IMR-90 (cell line): ENCODE data around the gene PABPN1. TPM values are rescaled to one million over a fixed set of nuclear protein-coding genes. Genes with fewer than 3 reads are reported as not detected.

Experiments
- ATAC-seq: fragments of 200-7000 bp; cut with Tn5 transposase; 2 replicates; pipeline ENCODE4 v1.9.1; 2020; ENCODE audit warnings: low read depth, mild to moderate bottlenecking, moderate library complexity
- BruUV-seq: library from RNA; stranded (reverse); fragments of 400-500 nt; replicated peaks from 2 replicates; lab custom pipeline; 2021; lab: Mats Ljungman, UMichigan
- CTCF ChIA-PET: fragments of 300-600 bp; formaldehyde crosslinking; extraction: SDS; loops from one replicate; lab custom pipeline; 2021; ENCODE audit warnings: antibody characterized with exemption; lab: Yijun Ruan, JAX
- POLR2A ChIA-PET: fragments of 300-600 bp; sonication (Branson Sonifier 250); formaldehyde crosslinking; loops from one replicate; lab custom pipeline; 2022; ENCODE audit warnings: antibody characterized with exemption; ENCODE audit not compliant: unreplicated experiment; lab: Charles Lee
- DNase-seq: peaks from one replicate; pipeline ENCODE4 v3.0.0; 2013
- H2AFZ ChIP-seq: replicated peaks from 2 replicates; pipeline ENCODE3; 2013; ENCODE audit warnings: low read length, mild to moderate bottlenecking; ENCODE audit not compliant: poor library complexity
- H2AK5ac ChIP-seq: 2 replicates; pipeline ENCODE4 v1.6.1; 2013; ENCODE audit warnings: low read depth, low read length, inconsistent platforms
- H2AK9ac ChIP-seq: replicated peaks from 2 replicates; pipeline ENCODE3; 2013; ENCODE audit warnings: mild to moderate bottlenecking, low read depth, low read length, moderate library complexity; ENCODE audit not compliant: poor library complexity
- H2BK120ac ChIP-seq: 2 replicates; pipeline ENCODE4 v1.6.1; 2013; ENCODE audit warnings: low read depth, low read length, inconsistent platforms
- H2BK15ac ChIP-seq: 3 replicates; pipeline ENCODE4 v1.6.1; 2013; ENCODE audit warnings: low read depth, low read length, inconsistent platforms
- H2BK20ac ChIP-seq: 2 replicates; pipeline ENCODE4 v1.6.1; 2013; ENCODE audit warnings: low read depth, mild to moderate bottlenecking, inconsistent platforms, low read length, moderate library complexity
- H2BK5ac ChIP-seq: 2 replicates; pipeline ENCODE4 v1.6.1; 2013; ENCODE audit warnings: mild to moderate bottlenecking, low read depth, low read length, inconsistent platforms; ENCODE audit not compliant: poor library complexity, severe bottlenecking
- H3K14ac ChIP-seq: replicated peaks from 2 replicates; pipeline ENCODE4 v1.6.1; 2013; ENCODE audit warnings: low read depth, low read length, inconsistent platforms
- H3K18ac ChIP-seq: 2 replicates; pipeline ENCODE4 v1.6.1; 2013; ENCODE audit warnings: low read depth, low read length, control low read depth
- H3K23ac ChIP-seq: 2 replicates; pipeline ENCODE4 v1.6.1; 2013; ENCODE audit warnings: low read depth, low read length, inconsistent platforms
- H3K27ac ChIP-seq: 2 replicates; pipeline ENCODE4 v1.5.1; 2013; ENCODE audit warnings: mild to moderate bottlenecking, control low read depth, low read length; ENCODE audit not compliant: insufficient read depth
- H3K27me3 ChIP-seq: 2 replicates; pipeline ENCODE4 v1.6.1; 2013; ENCODE audit warnings: low read length; ENCODE audit not compliant: control insufficient read depth, insufficient read depth
- H3K36me3 ChIP-seq: 2 replicates; pipeline ENCODE4 v1.6.1; 2013; ENCODE audit warnings: low read length, mixed read lengths; ENCODE audit not compliant: control insufficient read depth, insufficient read depth
- H3K4ac ChIP-seq: 2 replicates; pipeline ENCODE4 v1.6.1; 2013; ENCODE audit warnings: low read depth, low read length, inconsistent platforms
- H3K4me1 ChIP-seq: 2 replicates; pipeline ENCODE4 v1.6.1; 2013; ENCODE audit warnings: low read length, mixed read lengths; ENCODE audit not compliant: control insufficient read depth, insufficient read depth
- H3K4me2 ChIP-seq: 2 replicates; pipeline ENCODE4 v1.6.1; 2013; ENCODE audit warnings: low read depth, mild to moderate bottlenecking, control low read depth, low read length, moderate library complexity
- H3K4me3 ChIP-seq: 2 replicates; pipeline ENCODE4 v1.5.1; 2013; ENCODE audit warnings: low read depth, mild to moderate bottlenecking, control low read depth, low read length, moderate library complexity; ENCODE audit not compliant: insufficient read depth
- H3K56ac ChIP-seq: 2 replicates; pipeline ENCODE4 v1.6.1; 2013; ENCODE audit warnings: low read length, inconsistent platforms; ENCODE audit not compliant: insufficient read depth; ENCODE audit errors: extremely low read depth
- H3K79me1 ChIP-seq, 2 experiments: 2 replicates each; pipeline ENCODE4 v1.6.1; 2013; ENCODE audit warnings: low read length in 2 of 2, inconsistent platforms in 1 of 2, low read depth in 1 of 2
- H3K9ac ChIP-seq: 2 replicates; pipeline ENCODE4 v1.6.1; 2013; ENCODE audit warnings: low read depth, low read length, control low read depth
- H3K9me1 ChIP-seq: 2 replicates; pipeline ENCODE4 v1.6.1; 2013; ENCODE audit warnings: low read length, inconsistent platforms; ENCODE audit not compliant: insufficient read depth
- H3K9me3 ChIP-seq: 2 replicates; pipeline ENCODE4 v1.6.1; 2013; ENCODE audit warnings: low read length; ENCODE audit not compliant: control insufficient read depth, insufficient read depth
- H4K20me1 ChIP-seq: 2 replicates; pipeline ENCODE4 v1.6.1; 2013; ENCODE audit warnings: low read length, inconsistent platforms; ENCODE audit not compliant: insufficient read depth
- H4K5ac ChIP-seq: 2 replicates; pipeline ENCODE4 v1.6.1; 2013; ENCODE audit warnings: mild to moderate bottlenecking, low read depth, low read length, control low read depth
- H4K8ac ChIP-seq, 2 experiments: 2 replicates each; pipeline ENCODE4 v1.6.1; 2013; ENCODE audit warnings: low read depth in 2 of 2, low read length in 2 of 2, control low read depth in 1 of 2, inconsistent platforms in 1 of 2
- H4K91ac ChIP-seq: 2 replicates; pipeline ENCODE4 v1.6.1; 2013; ENCODE audit warnings: low read depth, low read length, inconsistent platforms; ENCODE audit not compliant: insufficient read depth
- BHLHE40 ChIP-seq: fragments of 150-350 bp; IDR thresholded peaks from 2 replicates; pipeline ENCODE4 v1.6.1; 2016; ENCODE audit warnings: mild to moderate bottlenecking, low read depth, low read length
- CHD1 ChIP-seq: IDR thresholded peaks from 2 replicates; pipeline ENCODE4 v1.6.1; 2012; ENCODE audit warnings: low read depth, low read length, improper control_type of control experiment
- FOS ChIP-seq: fragments of 150-350 bp; IDR thresholded peaks from 2 replicates; pipeline ENCODE4 v1.6.1; 2016; ENCODE audit warnings: low read depth, low read length
- MAFK ChIP-seq: IDR thresholded peaks from 2 replicates; pipeline ENCODE4 v1.6.1; 2012; ENCODE audit warnings: low read depth, low read length, improper control_type of control experiment
- MAZ ChIP-seq: IDR thresholded peaks from 2 replicates; pipeline ENCODE4 v1.6.1; 2012; ENCODE audit warnings: low read depth, mild to moderate bottlenecking, low read length, improper control_type of control experiment, moderate library complexity, borderline replicate concordance
- MXI1 ChIP-seq: IDR thresholded peaks from 2 replicates; pipeline ENCODE4 v1.6.1; 2012; ENCODE audit warnings: low read depth, mild to moderate bottlenecking, low read length, moderate library complexity, borderline replicate concordance
- NFE2L2 ChIP-seq: fragments of 150-350 bp; IDR thresholded peaks from 2 replicates; pipeline ENCODE4 v1.6.1; 2016; ENCODE audit warnings: low read depth, mild to moderate bottlenecking, low read length
- POLR2A ChIP-seq: IDR thresholded peaks from 2 replicates; pipeline ENCODE4 v1.6.1; 2012; ENCODE audit warnings: mild to moderate bottlenecking, low read depth, low read length
- RAD21 ChIP-seq: IDR thresholded peaks from 2 replicates; pipeline ENCODE4 v1.6.1; 2012; ENCODE audit warnings: low read length, improper control_type of control experiment
- RCOR1 ChIP-seq: IDR thresholded peaks from 2 replicates; pipeline ENCODE4 v1.6.1; 2012; ENCODE audit warnings: mild to moderate bottlenecking, low read length, improper control_type of control experiment; ENCODE audit not compliant: insufficient replicate concordance
- RFX5 ChIP-seq: IDR thresholded peaks from 2 replicates; pipeline ENCODE4 v1.8.0; 2012; ENCODE audit warnings: low read depth, mild to moderate bottlenecking, low read length, moderate library complexity
- SMC3 ChIP-seq: fragments of 150-350 bp; IDR thresholded peaks from 2 replicates; pipeline ENCODE4 v1.6.1; 2016; ENCODE audit warnings: low read depth, mild to moderate bottlenecking, antibody characterized with exemption, low read length, moderate library complexity
- WGBS, 2 experiments: methylation state at CpG; one replicate each; pipeline versions ENCODE4 v1.1.5 to v1.1.7; 2013; ENCODE audit warnings: missing lambda C conversion rate in 2 of 2; ENCODE audit not compliant: insufficient read length in 1 of 2; ENCODE audit errors: extremely low coverage in 2 of 2; 5-methylcytosine and 5-hydroxymethylcytosine counted together
- dilution Hi-C: fragments of 300-500 bp; cut with HindIII; formaldehyde crosslinking; loops from one replicate; pipeline ENCODE4 v1.14.3; 2018; ENCODE audit warnings: low sequenced_read_pairs; ENCODE audit not compliant: unreplicated experiment
- in situ Hi-C: fragments of 300-500 bp; cut with MboI; formaldehyde crosslinking; loops from 3 replicates; pipeline ENCODE4 v1.14.3; 2019; ENCODE audit warnings: low sequenced_read_pairs, inconsistent platforms, mixed read lengths
- intact Hi-C: fragments of 100-400 bp; cut with micrococcal nuclease; formaldehyde crosslinking; loops from 2 replicates; pipeline ENCODE4 v1.10.0; 2022
- polyA plus RNA-seq, 3 experiments: library from polyadenylated mRNA; depleted of rRNA; stranded (reverse); fragments of >200 nt; gene quantifications; 2 replicates each; pipeline ENCODE4 v1.2.3, GENCODE V29; 2012; ENCODE audit warnings: low replicate concordance in 1 of 3
- total RNA-seq: library from RNA; depleted of rRNA; stranded (reverse); fragments of >200 nt; gene quantifications from 2 replicates; pipeline ENCODE4 v1.2.3, GENCODE V29; 2012
- TF ChIP-seq, protein P1 (sequence below): conservative IDR thresholded peaks from 2 replicates; pipeline ENCODE4 v1.5.1; 2012; ENCODE audit warnings: mild to moderate bottlenecking, low read depth, low read length, improper control_type of control experiment
- TF ChIP-seq, protein P2 (sequence below): fragments of 150-350 bp; IDR thresholded peaks from 2 replicates; pipeline ENCODE4 v1.6.1; 2017; ENCODE audit warnings: mild to moderate bottlenecking, antibody characterized with exemption, low read length, low read depth
- TF ChIP-seq, protein P3 (sequence below): fragments of 150-350 bp; IDR thresholded peaks from 2 replicates; pipeline ENCODE4 v1.6.1; 2016; ENCODE audit warnings: low read depth, mild to moderate bottlenecking, low read length, moderate library complexity, borderline replicate concordance

PABPN1 gene
- total and polyA plus RNA-seq, 2 of the 4 experiments (the other 2 are of a cell fraction): 104 to 211 TPM

DNA sequence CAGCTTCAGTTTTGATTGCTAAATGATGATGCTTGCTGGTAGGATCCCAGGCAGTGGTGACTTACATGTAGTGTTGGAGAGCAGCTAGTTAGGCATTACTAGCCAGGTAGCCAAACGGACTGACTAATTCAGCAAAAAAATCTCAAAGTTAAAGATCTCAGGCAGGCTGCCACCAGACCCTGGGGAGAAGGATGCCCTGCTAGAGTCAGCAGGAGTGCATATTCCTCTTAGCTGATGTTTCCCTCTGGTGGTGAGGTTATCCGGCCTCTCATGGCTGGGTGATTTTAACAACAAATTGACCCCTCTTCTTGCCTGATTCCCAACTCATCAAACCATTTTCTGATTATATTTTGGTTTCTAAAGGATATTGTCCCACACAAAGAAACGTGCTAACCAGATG, 40.9 kb downstream of the PABPN1 start:
- Histone ChIP-seq H3K9ac (no peak overlapping the region), H2AK5ac (no peak overlapping the region), H3K36me3 (peaks cover 23% of the 10 kb centered on the region), H3K79me1 (peaks cover 13 to 37% of the 10 kb centered on the region in 2 experiments; a peak in 3 of 4 replicates), H4K8ac (no peak overlapping the region), H3K4me1 (peaks cover 7% of the 10 kb centered on the region), H4K20me1 (peaks cover 12% of the 10 kb centered on the region; the same call in 1 of the 2 replicates), H2AK9ac (no peak overlapping the region), H4K5ac (no peak overlapping the region), H3K27ac (no peak overlapping the region), H2BK20ac (no peak overlapping the region), H3K18ac (no peak overlapping the region), H3K27me3 (no peaks in the 10 kb centered on the region), H3K56ac (no peak overlapping the region), H3K4me2 (no peak overlapping the region), H3K9me3 (no peaks in the 10 kb centered on the region), H2BK15ac (no peak overlapping the region), H3K4ac (no peak overlapping the region), H3K4me3 (no peak overlapping the region), H3K23ac (no peak overlapping the region), H2AFZ (no peak overlapping the region), H3K9me1 (peaks cover 6% of the 10 kb centered on the region; the same call in 1 of the 2 replicates), H4K91ac (no peak overlapping the region), H2BK120ac (no peak overlapping the region), H2BK5ac (no peak overlapping the region), H3K14ac (no peak overlapping the region)
- in situ Hi-C loops (no loop called here), intact Hi-C loops (loop anchor here (1.0 kb wide), 1 partner anchor 34 kb away; no protein-coding TSS in a partner anchor), dilution Hi-C loops (no loop called here)
- ATAC-seq (no peak), DNase-seq (peak; percentile 45)
- ChIA-PET CTCF (interaction anchor here (1.0 to 2.5 kb wide), 2 partner anchors 10 to 17 kb away, joined by 3 to 8 read pairs; partner anchors contain the start of gene SLC22A17), POLR2A (no interaction called here)
- BruUV-seq: no TSS peak
- TF ChIP-seq, protein P1, sequence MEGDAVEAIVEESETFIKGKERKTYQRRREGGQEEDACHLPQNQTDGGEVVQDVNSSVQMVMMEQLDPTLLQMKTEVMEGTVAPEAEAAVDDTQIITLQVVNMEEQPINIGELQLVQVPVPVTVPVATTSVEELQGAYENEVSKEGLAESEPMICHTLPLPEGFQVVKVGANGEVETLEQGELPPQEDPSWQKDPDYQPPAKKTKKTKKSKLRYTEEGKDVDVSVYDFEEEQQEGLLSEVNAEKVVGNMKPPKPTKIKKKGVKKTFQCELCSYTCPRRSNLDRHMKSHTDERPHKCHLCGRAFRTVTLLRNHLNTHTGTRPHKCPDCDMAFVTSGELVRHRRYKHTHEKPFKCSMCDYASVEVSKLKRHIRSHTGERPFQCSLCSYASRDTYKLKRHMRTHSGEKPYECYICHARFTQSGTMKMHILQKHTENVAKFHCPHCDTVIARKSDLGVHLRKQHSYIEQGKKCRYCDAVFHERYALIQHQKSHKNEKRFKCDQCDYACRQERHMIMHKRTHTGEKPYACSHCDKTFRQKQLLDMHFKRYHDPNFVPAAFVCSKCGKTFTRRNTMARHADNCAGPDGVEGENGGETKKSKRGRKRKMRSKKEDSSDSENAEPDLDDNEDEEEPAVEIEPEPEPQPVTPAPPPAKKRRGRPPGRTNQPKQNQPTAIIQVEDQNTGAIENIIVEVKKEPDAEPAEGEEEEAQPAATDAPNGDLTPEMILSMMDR: peak; percentile 41
- TF ChIP-seq RAD21 (peak; percentile 42), BHLHE40 (no peak), RCOR1 (no peak), MAFK (no peak), NFE2L2 (no peak), POLR2A (no peak), SMC3 (peak; percentile 44), MXI1 (no peak), MAZ (no peak), RFX5 (no peak), CHD1 (no peak), FOS (no peak)
- TF ChIP-seq, protein P2, sequence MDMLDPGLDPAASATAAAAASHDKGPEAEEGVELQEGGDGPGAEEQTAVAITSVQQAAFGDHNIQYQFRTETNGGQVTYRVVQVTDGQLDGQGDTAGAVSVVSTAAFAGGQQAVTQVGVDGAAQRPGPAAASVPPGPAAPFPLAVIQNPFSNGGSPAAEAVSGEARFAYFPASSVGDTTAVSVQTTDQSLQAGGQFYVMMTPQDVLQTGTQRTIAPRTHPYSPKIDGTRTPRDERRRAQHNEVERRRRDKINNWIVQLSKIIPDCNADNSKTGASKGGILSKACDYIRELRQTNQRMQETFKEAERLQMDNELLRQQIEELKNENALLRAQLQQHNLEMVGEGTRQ: no peak
- TF ChIP-seq, protein P3, sequence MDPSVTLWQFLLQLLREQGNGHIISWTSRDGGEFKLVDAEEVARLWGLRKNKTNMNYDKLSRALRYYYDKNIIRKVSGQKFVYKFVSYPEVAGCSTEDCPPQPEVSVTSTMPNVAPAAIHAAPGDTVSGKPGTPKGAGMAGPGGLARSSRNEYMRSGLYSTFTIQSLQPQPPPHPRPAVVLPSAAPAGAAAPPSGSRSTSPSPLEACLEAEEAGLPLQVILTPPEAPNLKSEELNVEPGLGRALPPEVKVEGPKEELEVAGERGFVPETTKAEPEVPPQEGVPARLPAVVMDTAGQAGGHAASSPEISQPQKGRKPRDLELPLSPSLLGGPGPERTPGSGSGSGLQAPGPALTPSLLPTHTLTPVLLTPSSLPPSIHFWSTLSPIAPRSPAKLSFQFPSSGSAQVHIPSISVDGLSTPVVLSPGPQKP: no peak
- WGBS, 2 experiments: no CpG with 5 or more reads among the region's 3 CpGs
